Liver (tissue), 9 donors: ENCODE results near the gene CD160. TPM values are rescaled to one million over a fixed set of nuclear protein-coding genes. Genes with fewer than 3 reads are reported as not detected.
A peak's percentile ranks its signal among the peaks of the same experiment; 100 is the strongest.

Source experiments
- DNase-seq: peaks from one replicate; pipeline ENCODE4 v3.0.0-alpha.2; 2017; ENCODE audit warnings: low spot score
- H3K27ac ChIP-seq, 2 donors: one replicate each; pipeline ENCODE4 v1.7.0; 2013; ENCODE audit warnings: inconsistent platforms in 2 of 2, low read length in 2 of 2, control low read depth in 1 of 2, low read depth in 1 of 2, mild to moderate bottlenecking in 1 of 2
- H3K27me3 ChIP-seq, 4 donors: one replicate each; pipeline versions ENCODE4 v1.6.1 to v1.7.0; 2013; ENCODE audit warnings: low read length in 3 of 4, inconsistent platforms in 1 of 4, mild to moderate bottlenecking in 1 of 4, moderate library complexity in 1 of 4; ENCODE audit not compliant: control insufficient read depth in 4 of 4, insufficient read depth in 4 of 4
- H3K36me3 ChIP-seq, 4 donors: one replicate each; pipeline versions ENCODE4 v1.6.1 to v1.7.0; 2013; ENCODE audit warnings: low read length in 3 of 4, mild to moderate bottlenecking in 3 of 4, low read depth in 1 of 4, moderate library complexity in 1 of 4; ENCODE audit not compliant: control insufficient read depth in 4 of 4, insufficient read depth in 3 of 4
- H3K4me1 ChIP-seq, 4 donors: one replicate each; pipeline versions ENCODE4 v1.6.1 to v1.7.0; 2013; ENCODE audit warnings: low read length in 3 of 4, mild to moderate bottlenecking in 3 of 4, moderate library complexity in 1 of 4; ENCODE audit not compliant: control insufficient read depth in 4 of 4, insufficient read depth in 4 of 4
- H3K4me3 ChIP-seq, 3 donors: one replicate each; pipeline versions ENCODE4 v1.6.1 to v1.7.0; 2013; ENCODE audit warnings: low read length in 3 of 3, control low read depth in 1 of 3, low read depth in 1 of 3, mild to moderate bottlenecking in 1 of 3
- H3K9ac ChIP-seq, 2 donors: one replicate each; pipeline ENCODE4 v1.7.0; 2013; ENCODE audit warnings: low read length in 2 of 2, mild to moderate bottlenecking in 2 of 2, moderate library complexity in 2 of 2, control low read depth in 1 of 2, low read depth in 1 of 2
- H3K9me3 ChIP-seq, 4 donors: one replicate each; pipeline versions ENCODE4 v1.6.1 to v1.7.0; 2013; ENCODE audit warnings: low read length in 3 of 4; ENCODE audit not compliant: control insufficient read depth in 4 of 4
- EGR1 ChIP-seq, 2 donors: IDR thresholded peaks; 2 replicates each; pipeline ENCODE4 v1.6.1; 2016 to 2018; ENCODE audit warnings: antibody characterized with exemption in 2 of 2, low read depth in 2 of 2
- FOXA1 ChIP-seq: IDR thresholded peaks from 2 replicates; pipeline ENCODE4 v1.6.1; 2016; ENCODE audit warnings: antibody characterized with exemption
- FOXA2 ChIP-seq: IDR thresholded peaks from 2 replicates; pipeline ENCODE4 v1.6.1; 2016; ENCODE audit warnings: antibody characterized with exemption
- GABPA ChIP-seq, 2 donors: IDR thresholded peaks in 1 of 2; conservative IDR thresholded peaks in 1 of 2; 2 replicates each; pipeline ENCODE4 v1.6.1; 2016; ENCODE audit warnings: antibody characterized with exemption in 2 of 2, mild to moderate bottlenecking in 1 of 2, moderate library complexity in 1 of 2
- HNF4A ChIP-seq, 2 donors: conservative IDR thresholded peaks; 2 replicates each; pipeline ENCODE4 v1.6.1; 2016; ENCODE audit warnings: antibody characterized with exemption in 2 of 2, mild to moderate bottlenecking in 2 of 2
- HNF4G ChIP-seq: IDR thresholded peaks from 2 replicates; pipeline ENCODE4 v1.6.1; 2016; ENCODE audit warnings: antibody characterized with exemption
- JUND ChIP-seq, 2 donors: IDR thresholded peaks; 2 replicates each; pipeline ENCODE4 v1.6.1; 2016; ENCODE audit warnings: antibody characterized with exemption in 2 of 2
- NR2F2 ChIP-seq: IDR thresholded peaks from 2 replicates; pipeline ENCODE4 v1.6.1; 2016; ENCODE audit warnings: antibody characterized with exemption
- RAD21 ChIP-seq, 2 donors: IDR thresholded peaks; 2 replicates each; pipeline ENCODE4 v1.6.1; 2016; ENCODE audit warnings: antibody characterized with exemption in 2 of 2, mild to moderate bottlenecking in 2 of 2
- RXRA ChIP-seq, 2 donors: IDR thresholded peaks; 2 replicates each; pipeline ENCODE4 v1.6.1; 2017 to 2018; ENCODE audit warnings: antibody characterized with exemption in 2 of 2, mild to moderate bottlenecking in 1 of 2
- SP1 ChIP-seq: IDR thresholded peaks from 2 replicates; pipeline ENCODE4 v1.6.1; 2018; ENCODE audit warnings: antibody characterized with exemption, mild to moderate bottlenecking
- TAF1 ChIP-seq: conservative IDR thresholded peaks from 2 replicates; pipeline ENCODE4 v1.6.1; 2016; ENCODE audit warnings: antibody characterized with exemption, mild to moderate bottlenecking
- YY1 ChIP-seq: IDR thresholded peaks from 2 replicates; pipeline ENCODE4 v1.6.1; 2016; ENCODE audit warnings: antibody characterized with exemption, mild to moderate bottlenecking
- WGBS: extraction: QIAGEN DNeasy Blood & Tissue Kit; methylation state at CpG from one replicate; pipeline ENCODE4 v1.1.7; 2013; 5-methylcytosine and 5-hydroxymethylcytosine counted together
- polyA plus RNA-seq, 2 donors: library from polyadenylated mRNA; stranded (reverse) in 1 of 2; unstranded in 1 of 2; fragments of 200-250 nt in 1 of 2; fragments of >200 nt in 1 of 2; fragmentation: Nextera tagmentation in 1 of 2; extraction: Ambion mirVana in 1 of 2; gene quantifications; one replicate each; pipeline versions ENCODE4 v1.2.1 to v1.2.3, GENCODE V29; 2013 to 2015
- total RNA-seq, 2 donors: library from RNA; depleted of rRNA; stranded (reverse); fragments of >200 nt; gene quantifications; one replicate each; pipeline ENCODE4 v1.2.3, GENCODE V29; 2014
- TF ChIP-seq, protein P1 (sequence below): IDR thresholded peaks from 2 replicates; pipeline ENCODE4 v1.6.1; 2016; ENCODE audit warnings: antibody characterized with exemption
- TF ChIP-seq, protein P2 (sequence below): fragments of 150-350 bp; IDR thresholded peaks from 2 replicates; pipeline ENCODE4 v1.5.1; 2017; ENCODE audit warnings: improper control_type of control experiment, low read depth, low read length; ENCODE audit not compliant: missing input control
- TF ChIP-seq, protein P3 (sequence below): IDR thresholded peaks from 2 replicates; pipeline ENCODE4 v1.6.1; 2016; ENCODE audit warnings: antibody characterized with exemption
- TF ChIP-seq, protein P4 (sequence below): IDR thresholded peaks from 2 replicates; pipeline ENCODE4 v1.6.1; 2016; ENCODE audit warnings: antibody characterized with exemption
- TF ChIP-seq, protein P5 (sequence below): IDR thresholded peaks from 2 replicates; pipeline ENCODE4 v1.6.1; 2016; ENCODE audit warnings: antibody characterized with exemption, mild to moderate bottlenecking
- donor health status: healthy.
- donor health status: healthy.
- donor health status: healthy.
- donor health status: healthy.
- donor health status: healthy.

Gene CD160
- total and polyA plus RNA-seq, 4 donors: 0.54 to 1.4 (median 1.1) TPM

DNA sequence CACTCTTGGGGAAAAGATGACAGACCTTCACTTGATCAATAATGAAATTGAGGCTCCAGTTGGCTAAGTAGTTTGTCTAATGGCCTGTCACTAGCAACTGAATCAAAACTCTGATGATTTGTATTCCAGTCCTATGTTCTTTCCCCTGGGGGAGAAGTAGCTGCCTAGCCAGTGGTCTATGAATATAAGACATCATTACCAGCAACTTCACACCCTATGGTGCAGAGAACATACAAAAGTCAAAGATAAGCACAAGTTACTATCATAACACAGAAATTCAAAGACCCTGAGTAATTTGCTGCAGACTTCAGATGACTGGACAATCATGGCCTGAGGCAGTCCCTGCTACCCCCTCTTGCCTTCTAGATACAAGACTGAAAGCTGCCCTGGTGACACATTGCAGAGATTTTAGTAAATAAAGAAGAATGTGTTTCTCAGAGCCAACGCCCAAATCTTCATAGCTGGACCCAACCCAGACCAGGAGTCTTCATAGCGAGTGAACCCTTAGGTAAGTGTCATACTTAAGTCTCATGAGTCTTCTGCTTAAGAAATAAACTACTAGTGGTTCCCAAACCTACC, 13.1 kb upstream of the CD160 start:
- no peak for DNase-seq
- WGBS: 32% methylated on average over 2 of the region's 2 CpGs
- peaks cover 10 to 76% (median 51%) of the 10 kb centered on the region in 4 donors for H3K4me1 ChIP-seq
- H3K9ac ChIP-seq: peak overlapping the region; percentile 42 to 87
- no peaks in the 10 kb centered on the region for H3K27me3 ChIP-seq
- H3K9me3 ChIP-seq: no peaks in the 10 kb centered on the region
- no peaks in the 10 kb centered on the region for H3K36me3 ChIP-seq
- H3K4me3 ChIP-seq: peak overlapping the region in 2 of 3 donors; percentile 70 to 74
- peak overlapping the region; percentile 93 to 96 for H3K27ac ChIP-seq
- no peak for TF ChIP-seq FOXA2
- TF ChIP-seq RAD21 (IDR thresholded peaks at IDR 0.05): no peak

DNA sequence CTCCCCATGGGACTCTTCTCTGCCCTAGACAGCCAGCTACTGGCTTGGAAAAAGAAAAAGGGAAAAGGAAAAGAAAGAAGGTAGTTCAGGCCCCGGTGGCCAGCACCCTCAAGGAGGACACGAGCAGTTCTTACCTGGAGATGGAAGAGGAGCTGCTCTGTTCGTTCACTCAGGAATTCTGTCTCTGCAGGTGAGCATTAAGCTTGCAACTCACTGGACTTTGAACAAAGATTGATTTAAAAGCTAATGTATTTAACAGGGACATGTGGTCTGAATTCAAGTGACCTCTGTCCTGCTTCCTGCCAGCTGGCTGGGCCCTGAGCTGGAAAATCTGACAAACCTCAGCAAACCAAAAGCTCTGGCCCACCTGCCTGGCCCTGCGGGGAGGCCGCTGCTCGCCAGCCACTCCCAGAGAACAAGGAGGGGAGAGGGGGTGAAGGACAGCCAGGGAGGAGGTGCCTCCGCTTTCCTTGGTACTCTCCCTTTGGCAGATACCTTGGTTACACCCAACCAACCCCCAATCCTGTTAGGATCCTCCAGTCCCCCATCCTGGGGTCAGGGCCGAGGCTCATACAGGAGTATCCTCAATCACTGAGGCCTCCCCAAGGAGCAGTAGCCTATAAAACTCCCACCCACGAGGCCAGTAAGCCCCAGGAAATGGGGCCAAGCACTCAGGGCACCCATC, 12.0 kb upstream of the CD160 start, which contains the start of gene PDZK1:
Gene PDZK1 (minus strand): TSS at position 186 of the 685 bp plus-strand sequence. CDS start 19,347 bp downstream, outside the sequence.
- peak within 1 kb of the TSS; percentile 93 to 96 for H3K27ac ChIP-seq
- H3K4me1 ChIP-seq: peaks cover 10 to 82% (median 56%) of the 10 kb centered on the region in 4 donors
- DNase-seq: peak; percentile 54
- H3K4me3 ChIP-seq: peak within 1 kb of the TSS; percentile 68 to 74 (median 70)
- H3K36me3 ChIP-seq: no peaks in the 10 kb centered on the region
- H3K9ac ChIP-seq: peak within 1 kb of the TSS; percentile 42 to 87
- H3K9me3 ChIP-seq: no peaks in the 10 kb centered on the region
- no peaks in the 10 kb centered on the region for H3K27me3 ChIP-seq
- WGBS: 29% methylated on average over 9 of the region's 9 CpGs
- peak; percentile 74 to 98 for TF ChIP-seq EGR1 (IDR thresholded peaks at IDR 0.05; ENCODE audit: low read depth in 2 of 2)
- TF ChIP-seq HNF4A (conservative IDR thresholded peaks at IDR 0.05): peak; percentile 95
- TF ChIP-seq FOXA1: peak; percentile 35
- peak; percentile 79 for TF ChIP-seq TAF1
- peak; percentile 72 for TF ChIP-seq FOXA2
- TF ChIP-seq RAD21 (IDR thresholded peaks at IDR 0.05): peak; percentile 43 to 57
- TF ChIP-seq, protein P1, sequence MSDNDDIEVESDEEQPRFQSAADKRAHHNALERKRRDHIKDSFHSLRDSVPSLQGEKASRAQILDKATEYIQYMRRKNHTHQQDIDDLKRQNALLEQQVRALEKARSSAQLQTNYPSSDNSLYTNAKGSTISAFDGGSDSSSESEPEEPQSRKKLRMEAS: peak; percentile 92
- peak in 1 of 2 donors; percentile 62 for TF ChIP-seq GABPA (IDR thresholded peaks at IDR 0.05 in 1 of 2, conservative IDR thresholded peaks at IDR 0.05 in 1 of 2)
- peak; percentile 40 for TF ChIP-seq NR2F2
- TF ChIP-seq, protein P2, sequence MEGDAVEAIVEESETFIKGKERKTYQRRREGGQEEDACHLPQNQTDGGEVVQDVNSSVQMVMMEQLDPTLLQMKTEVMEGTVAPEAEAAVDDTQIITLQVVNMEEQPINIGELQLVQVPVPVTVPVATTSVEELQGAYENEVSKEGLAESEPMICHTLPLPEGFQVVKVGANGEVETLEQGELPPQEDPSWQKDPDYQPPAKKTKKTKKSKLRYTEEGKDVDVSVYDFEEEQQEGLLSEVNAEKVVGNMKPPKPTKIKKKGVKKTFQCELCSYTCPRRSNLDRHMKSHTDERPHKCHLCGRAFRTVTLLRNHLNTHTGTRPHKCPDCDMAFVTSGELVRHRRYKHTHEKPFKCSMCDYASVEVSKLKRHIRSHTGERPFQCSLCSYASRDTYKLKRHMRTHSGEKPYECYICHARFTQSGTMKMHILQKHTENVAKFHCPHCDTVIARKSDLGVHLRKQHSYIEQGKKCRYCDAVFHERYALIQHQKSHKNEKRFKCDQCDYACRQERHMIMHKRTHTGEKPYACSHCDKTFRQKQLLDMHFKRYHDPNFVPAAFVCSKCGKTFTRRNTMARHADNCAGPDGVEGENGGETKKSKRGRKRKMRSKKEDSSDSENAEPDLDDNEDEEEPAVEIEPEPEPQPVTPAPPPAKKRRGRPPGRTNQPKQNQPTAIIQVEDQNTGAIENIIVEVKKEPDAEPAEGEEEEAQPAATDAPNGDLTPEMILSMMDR: no peak
- peak; percentile 92 for TF ChIP-seq SP1
- TF ChIP-seq, protein P3, sequence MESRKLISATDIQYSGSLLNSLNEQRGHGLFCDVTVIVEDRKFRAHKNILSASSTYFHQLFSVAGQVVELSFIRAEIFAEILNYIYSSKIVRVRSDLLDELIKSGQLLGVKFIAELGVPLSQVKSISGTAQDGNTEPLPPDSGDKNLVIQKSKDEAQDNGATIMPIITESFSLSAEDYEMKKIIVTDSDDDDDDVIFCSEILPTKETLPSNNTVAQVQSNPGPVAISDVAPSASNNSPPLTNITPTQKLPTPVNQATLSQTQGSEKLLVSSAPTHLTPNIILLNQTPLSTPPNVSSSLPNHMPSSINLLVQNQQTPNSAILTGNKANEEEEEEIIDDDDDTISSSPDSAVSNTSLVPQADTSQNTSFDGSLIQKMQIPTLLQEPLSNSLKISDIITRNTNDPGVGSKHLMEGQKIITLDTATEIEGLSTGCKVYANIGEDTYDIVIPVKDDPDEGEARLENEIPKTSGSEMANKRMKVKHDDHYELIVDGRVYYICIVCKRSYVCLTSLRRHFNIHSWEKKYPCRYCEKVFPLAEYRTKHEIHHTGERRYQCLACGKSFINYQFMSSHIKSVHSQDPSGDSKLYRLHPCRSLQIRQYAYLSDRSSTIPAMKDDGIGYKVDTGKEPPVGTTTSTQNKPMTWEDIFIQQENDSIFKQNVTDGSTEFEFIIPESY: peak; percentile 83
- TF ChIP-seq RXRA (IDR thresholded peaks at IDR 0.05): peak; percentile 88 to 90
- TF ChIP-seq HNF4G: peak; percentile 86
- TF ChIP-seq, protein P4, sequence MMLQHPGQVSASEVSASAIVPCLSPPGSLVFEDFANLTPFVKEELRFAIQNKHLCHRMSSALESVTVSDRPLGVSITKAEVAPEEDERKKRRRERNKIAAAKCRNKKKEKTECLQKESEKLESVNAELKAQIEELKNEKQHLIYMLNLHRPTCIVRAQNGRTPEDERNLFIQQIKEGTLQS: peak; percentile 97
- TF ChIP-seq JUND (IDR thresholded peaks at IDR 0.05): peak; percentile 99 to 100
- TF ChIP-seq, protein P5, sequence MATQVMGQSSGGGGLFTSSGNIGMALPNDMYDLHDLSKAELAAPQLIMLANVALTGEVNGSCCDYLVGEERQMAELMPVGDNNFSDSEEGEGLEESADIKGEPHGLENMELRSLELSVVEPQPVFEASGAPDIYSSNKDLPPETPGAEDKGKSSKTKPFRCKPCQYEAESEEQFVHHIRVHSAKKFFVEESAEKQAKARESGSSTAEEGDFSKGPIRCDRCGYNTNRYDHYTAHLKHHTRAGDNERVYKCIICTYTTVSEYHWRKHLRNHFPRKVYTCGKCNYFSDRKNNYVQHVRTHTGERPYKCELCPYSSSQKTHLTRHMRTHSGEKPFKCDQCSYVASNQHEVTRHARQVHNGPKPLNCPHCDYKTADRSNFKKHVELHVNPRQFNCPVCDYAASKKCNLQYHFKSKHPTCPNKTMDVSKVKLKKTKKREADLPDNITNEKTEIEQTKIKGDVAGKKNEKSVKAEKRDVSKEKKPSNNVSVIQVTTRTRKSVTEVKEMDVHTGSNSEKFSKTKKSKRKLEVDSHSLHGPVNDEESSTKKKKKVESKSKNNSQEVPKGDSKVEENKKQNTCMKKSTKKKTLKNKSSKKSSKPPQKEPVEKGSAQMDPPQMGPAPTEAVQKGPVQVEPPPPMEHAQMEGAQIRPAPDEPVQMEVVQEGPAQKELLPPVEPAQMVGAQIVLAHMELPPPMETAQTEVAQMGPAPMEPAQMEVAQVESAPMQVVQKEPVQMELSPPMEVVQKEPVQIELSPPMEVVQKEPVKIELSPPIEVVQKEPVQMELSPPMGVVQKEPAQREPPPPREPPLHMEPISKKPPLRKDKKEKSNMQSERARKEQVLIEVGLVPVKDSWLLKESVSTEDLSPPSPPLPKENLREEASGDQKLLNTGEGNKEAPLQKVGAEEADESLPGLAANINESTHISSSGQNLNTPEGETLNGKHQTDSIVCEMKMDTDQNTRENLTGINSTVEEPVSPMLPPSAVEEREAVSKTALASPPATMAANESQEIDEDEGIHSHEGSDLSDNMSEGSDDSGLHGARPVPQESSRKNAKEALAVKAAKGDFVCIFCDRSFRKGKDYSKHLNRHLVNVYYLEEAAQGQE: peak; percentile 89
- TF ChIP-seq YY1: peak; percentile 66
